ENCODE data around the gene SERPINB1.
A peak's percentile ranks its signal among the peaks of the same experiment; 100 is the strongest.
"Not testable (repeated sequence)": the region's sequence is repeated elsewhere in the genome, so short reads cannot be mapped to it uniquely, and the experiment has no call there.

Gene SERPINB1

DNA sequence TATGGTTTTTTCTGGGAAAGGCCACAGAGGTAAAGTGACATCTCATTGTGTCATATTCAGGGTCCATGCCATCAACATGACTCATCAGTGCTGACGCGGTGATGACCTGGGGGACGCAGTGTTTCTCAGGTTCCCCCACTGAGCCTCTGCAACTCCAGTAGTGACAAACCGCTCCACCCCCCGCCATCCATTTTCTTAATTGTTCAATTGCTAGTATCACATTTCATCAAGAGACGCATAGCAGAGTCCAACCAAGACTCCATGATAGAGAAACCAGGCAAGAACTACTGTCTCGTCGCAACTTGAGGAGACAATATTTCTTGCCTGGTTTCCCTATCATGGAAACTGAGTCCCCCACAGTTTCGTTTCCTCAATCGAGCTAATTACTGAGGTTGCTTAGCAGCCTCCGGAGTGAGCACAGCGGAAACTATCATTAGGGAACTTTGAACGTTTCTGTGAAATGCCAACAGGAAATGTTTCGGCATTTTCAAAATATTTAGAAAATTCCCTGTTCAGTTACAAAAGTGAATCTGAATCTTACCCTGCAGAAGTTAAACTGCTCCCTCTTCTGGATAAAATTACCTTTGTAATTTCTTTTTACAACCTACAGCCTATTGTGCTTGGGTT, 12.2 kb upstream of the SERPINB1 start:
- peak overlapping the region; percentile 64 for H3K9ac ChIP-seq (ENCODE audit: insufficient read length)
- peak overlapping the region; percentile 95 for H3K27ac ChIP-seq
- TF ChIP-seq POLR2AphosphoS5 (IDR thresholded peaks at IDR 0.05; ENCODE audit: borderline replicate concordance, low read depth, low read length) (peak; percentile 19; the same call in 1 of the 2 replicates), EZH2 (IDR thresholded peaks at IDR 0.05) (no peak), FOXP2 (optimal IDR thresholded peaks at IDR 0.05; ENCODE audit: control extremely low read depth, extremely low read length, insufficient read depth) (peak; percentile 11)
- no peaks in the 10 kb centered on the region for H3K9me3 ChIP-seq (ENCODE audit: low read depth, low read length)
- DNase-seq (ENCODE audit: low read depth, low spot score) = peak; percentile 64
- peak overlapping the region; percentile 77 for H3K4me3 ChIP-seq
- H3K36me3 ChIP-seq (ENCODE audit: insufficient read depth, low read length) = no peaks in the 10 kb centered on the region

DNA sequence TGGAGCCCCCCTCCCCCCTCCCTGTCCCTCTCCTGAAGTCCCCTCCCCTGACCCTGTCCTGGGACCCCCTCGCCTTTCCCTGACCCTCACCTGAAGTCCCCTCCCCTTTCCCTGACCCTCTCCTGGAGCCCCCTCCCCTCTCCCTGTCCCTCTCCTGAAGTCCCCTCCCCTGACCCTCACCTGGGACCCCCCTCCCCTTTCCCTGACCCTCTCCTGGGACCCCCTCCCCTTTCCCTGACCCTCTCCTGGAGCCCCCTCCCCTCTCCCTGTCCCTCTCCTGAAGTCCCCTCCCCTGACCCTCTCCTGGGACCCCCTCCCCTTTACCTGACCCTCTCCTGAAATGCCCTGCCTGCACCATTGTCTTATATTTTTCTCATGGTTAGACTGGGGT, 11.7 kb upstream of the SERPINB1 start:
- Histone ChIP-seq H3K4me3 (peak overlapping the region; percentile 77), H3K27ac (peak overlapping the region; percentile 95)

DNA sequence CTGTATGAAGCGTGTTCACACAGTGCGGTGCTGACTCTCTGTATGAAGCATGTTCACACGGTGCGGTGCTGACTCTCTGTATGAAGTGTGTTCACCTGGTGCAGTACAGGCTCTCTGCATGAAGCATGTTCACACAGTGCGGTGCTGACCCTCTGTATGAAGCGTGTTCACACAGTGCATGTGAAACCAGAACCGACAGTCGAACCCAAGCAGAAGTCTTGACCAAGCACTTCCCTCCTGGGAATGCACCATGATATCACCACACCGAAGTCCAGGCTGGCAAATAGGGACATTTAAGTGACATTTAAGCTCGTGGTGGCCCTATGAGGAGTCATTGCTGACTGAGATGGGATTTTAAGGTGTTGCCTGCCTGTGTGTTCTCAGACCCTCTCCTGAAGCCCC, 11.3 kb upstream of the SERPINB1 start:
- H3K4me3 ChIP-seq = no peak overlapping the region
- H3K36me3 ChIP-seq (ENCODE audit: insufficient read depth, low read length) = no peaks in the 10 kb centered on the region
- no peaks in the 10 kb centered on the region for H3K9me3 ChIP-seq (ENCODE audit: low read depth, low read length)
- no peak overlapping the region for H3K9ac ChIP-seq (ENCODE audit: insufficient read length)
- no peak for TF ChIP-seq POLR2AphosphoS5 (IDR thresholded peaks at IDR 0.05; ENCODE audit: borderline replicate concordance, low read depth, low read length)
- no peak for TF ChIP-seq EZH2 (IDR thresholded peaks at IDR 0.05)
- TF ChIP-seq FOXP2 (optimal IDR thresholded peaks at IDR 0.05; ENCODE audit: control extremely low read depth, extremely low read length, insufficient read depth) = no peak
- DNase-seq (ENCODE audit: low read depth, low spot score) = no peak
- H3K27ac ChIP-seq = no peak overlapping the region

More for the DNA sequence above, 11.7 kb upstream of the SERPINB1 start:
- H3K9me3 ChIP-seq (ENCODE audit: low read depth, low read length); DNase-seq (ENCODE audit: low read depth, low spot score); H3K36me3 ChIP-seq (ENCODE audit: insufficient read depth, low read length): not testable (repeated sequence)
- H3K9ac ChIP-seq (ENCODE audit: insufficient read length) = peak overlapping the region; percentile 64

DNA sequence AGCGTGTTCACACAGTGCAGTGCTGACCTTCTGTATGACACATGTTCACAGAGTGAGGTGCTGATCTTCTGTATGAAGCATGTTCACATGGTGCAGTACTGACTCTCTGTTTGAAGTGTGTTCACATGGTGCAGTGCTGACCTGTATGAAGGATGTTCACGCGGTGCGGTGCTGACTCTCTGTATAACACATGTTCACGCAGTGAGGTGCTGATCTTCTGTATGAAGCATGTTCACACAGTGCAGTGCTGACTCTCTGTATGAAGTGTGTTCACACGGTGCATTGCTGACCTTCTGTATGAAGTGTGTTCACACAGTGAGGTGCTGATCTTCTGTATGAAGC, 10.8 kb upstream of the SERPINB1 start:
- DNase-seq (ENCODE audit: low read depth, low spot score) = no peak
- TF ChIP-seq FOXP2 (optimal IDR thresholded peaks at IDR 0.05; ENCODE audit: control extremely low read depth, extremely low read length, insufficient read depth) (no peak), POLR2AphosphoS5 (IDR thresholded peaks at IDR 0.05; ENCODE audit: borderline replicate concordance, low read depth, low read length) (no peak), EZH2 (IDR thresholded peaks at IDR 0.05) (no peak)
- Histone ChIP-seq H3K27ac (no peak overlapping the region), H3K36me3 (ENCODE audit: insufficient read depth, low read length) (no peaks in the 10 kb centered on the region), H3K9me3 (ENCODE audit: low read depth, low read length) (no peaks in the 10 kb centered on the region), H3K9ac (ENCODE audit: insufficient read length) (no peak overlapping the region), H3K4me3 (no peak overlapping the region)

DNA sequence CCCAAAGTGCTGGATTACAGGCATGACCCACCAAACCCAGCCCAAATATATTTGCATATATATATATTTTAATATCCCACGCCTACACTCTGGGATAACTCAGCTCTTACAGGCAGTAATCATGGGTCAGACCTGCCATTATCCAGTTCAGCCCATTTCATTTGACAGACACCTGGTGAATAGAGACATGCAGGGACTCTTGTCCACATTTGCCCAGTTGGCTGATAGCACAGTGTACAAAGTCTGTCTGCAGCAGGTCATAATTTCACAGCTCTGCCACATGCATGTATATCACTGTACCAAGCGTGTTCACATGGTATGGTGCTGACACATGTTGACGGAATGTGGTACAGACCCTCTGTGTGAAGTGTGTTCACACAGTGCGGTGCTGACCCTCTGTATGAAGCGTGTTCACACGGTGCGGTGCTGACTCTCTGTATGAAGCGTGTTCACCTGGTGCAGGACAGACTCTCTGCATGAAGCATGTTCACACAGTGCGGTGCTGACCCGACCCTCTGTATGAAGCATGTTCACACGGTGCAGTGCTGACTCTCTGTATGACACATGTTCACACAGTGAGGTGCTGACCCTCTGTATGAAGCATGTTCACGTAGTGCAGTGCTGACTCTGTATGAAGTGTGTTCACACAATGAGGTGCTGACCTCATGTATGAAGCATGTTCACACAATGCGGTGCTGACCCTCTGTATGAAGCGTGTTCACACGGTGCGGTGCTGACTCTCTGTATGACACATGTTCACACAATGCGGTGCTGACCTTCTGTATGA, 10.3 kb upstream of the SERPINB1 start:
- Histone ChIP-seq H3K9ac (ENCODE audit: insufficient read length) (no peak overlapping the region), H3K4me3 (no peak overlapping the region), H3K9me3 (ENCODE audit: low read depth, low read length) (no peaks in the 10 kb centered on the region), H3K27ac (no peak overlapping the region), H3K36me3 (ENCODE audit: insufficient read depth, low read length) (no peaks in the 10 kb centered on the region)
- no peak for DNase-seq (ENCODE audit: low read depth, low spot score)
- no peak for TF ChIP-seq FOXP2 (optimal IDR thresholded peaks at IDR 0.05; ENCODE audit: control extremely low read depth, extremely low read length, insufficient read depth)
- no peak for TF ChIP-seq POLR2AphosphoS5 (IDR thresholded peaks at IDR 0.05; ENCODE audit: borderline replicate concordance, low read depth, low read length)
- no peak for TF ChIP-seq EZH2 (IDR thresholded peaks at IDR 0.05)

DNA sequence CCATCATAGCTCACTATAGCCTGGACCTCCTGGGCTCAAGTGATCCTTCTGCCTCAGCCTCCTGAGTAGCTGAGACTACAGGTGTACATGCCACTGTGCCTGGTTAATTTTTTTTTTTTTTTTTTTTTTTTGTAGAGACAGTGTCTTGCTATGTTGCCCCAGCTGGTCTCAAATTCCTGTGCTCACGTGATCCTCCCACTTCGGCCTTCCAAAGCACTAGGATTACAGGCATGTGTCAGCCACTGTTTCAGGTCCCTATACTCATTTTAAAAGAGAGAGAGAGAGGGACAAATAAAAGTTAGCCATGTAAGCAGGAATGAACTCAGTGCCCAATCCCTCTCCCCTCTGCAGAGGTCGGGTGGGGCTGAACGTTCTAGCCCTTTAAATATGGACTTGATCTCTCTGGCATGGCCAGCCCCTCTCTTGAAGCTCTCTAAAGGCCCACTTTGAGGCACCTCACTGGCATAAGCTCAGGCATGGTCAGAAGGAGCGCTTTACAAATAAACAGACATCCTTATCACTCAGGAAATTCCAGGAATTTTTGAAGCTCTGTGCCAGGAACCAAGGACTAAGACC, 9.0 kb upstream of the SERPINB1 start:
- no peak for DNase-seq (ENCODE audit: low read depth, low spot score)
- Histone ChIP-seq H3K9ac (ENCODE audit: insufficient read length) (no peak overlapping the region), H3K9me3 (ENCODE audit: low read depth, low read length) (no peaks in the 10 kb centered on the region), H3K36me3 (ENCODE audit: insufficient read depth, low read length) (no peaks in the 10 kb centered on the region), H3K4me3 (no peak overlapping the region), H3K27ac (peak overlapping the region; percentile 54; the same call in 1 of the 2 replicates)
- no peak for TF ChIP-seq POLR2AphosphoS5 (IDR thresholded peaks at IDR 0.05; ENCODE audit: borderline replicate concordance, low read depth, low read length)
- no peak for TF ChIP-seq FOXP2 (optimal IDR thresholded peaks at IDR 0.05; ENCODE audit: control extremely low read depth, extremely low read length, insufficient read depth)

DNA sequence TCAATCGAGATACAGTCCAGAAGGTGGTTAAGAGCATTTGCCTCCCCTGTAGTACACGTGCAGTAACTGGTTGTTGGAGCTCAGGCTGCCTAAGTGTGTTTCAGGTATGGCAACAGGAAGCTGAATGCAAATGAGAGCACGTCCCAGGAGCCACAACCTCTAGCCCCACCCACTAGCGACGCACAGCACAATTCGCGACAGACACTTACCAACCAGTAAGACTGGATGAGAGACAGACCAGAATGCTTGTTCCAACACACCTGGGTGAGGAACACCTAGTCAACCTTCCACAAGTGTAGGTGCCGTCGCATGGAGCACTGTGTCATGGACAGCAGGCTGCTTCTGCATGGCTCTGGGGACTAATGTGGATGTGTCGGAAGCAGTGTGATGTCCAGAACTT, 7.2 kb upstream of the SERPINB1 start:
- Histone ChIP-seq H3K4me3 (no peak overlapping the region), H3K9me3 (ENCODE audit: low read depth, low read length) (no peaks in the 10 kb centered on the region), H3K9ac (ENCODE audit: insufficient read length) (no peak overlapping the region), H3K27ac (no peak overlapping the region), H3K36me3 (ENCODE audit: insufficient read depth, low read length) (no peaks in the 10 kb centered on the region)
- no peak for DNase-seq (ENCODE audit: low read depth, low spot score)
- no peak for TF ChIP-seq EZH2 (IDR thresholded peaks at IDR 0.05)
- TF ChIP-seq FOXP2 (optimal IDR thresholded peaks at IDR 0.05; ENCODE audit: control extremely low read depth, extremely low read length, insufficient read depth) = no peak
- TF ChIP-seq POLR2AphosphoS5 (IDR thresholded peaks at IDR 0.05; ENCODE audit: borderline replicate concordance, low read depth, low read length) = no peak

DNA sequence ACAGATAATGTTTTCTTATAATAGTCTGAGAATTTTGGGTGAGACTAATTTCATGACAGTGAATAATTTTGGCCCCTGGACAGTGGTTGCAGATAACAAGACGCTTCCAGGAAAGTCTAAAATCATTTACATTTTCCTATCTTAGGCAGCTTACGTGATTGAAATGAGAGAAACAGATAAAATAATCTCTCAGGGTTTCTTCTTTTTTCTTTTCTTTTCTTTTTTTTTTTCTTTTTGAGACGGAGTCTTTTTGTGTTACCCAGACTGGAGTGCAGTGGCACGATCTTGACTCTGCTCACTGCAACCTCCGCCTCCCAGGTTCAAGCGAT, 4.2 kb upstream of the SERPINB1 start:
- Histone ChIP-seq H3K9ac (ENCODE audit: insufficient read length) (no peak overlapping the region), H3K27ac (no peak overlapping the region), H3K36me3 (ENCODE audit: insufficient read depth, low read length) (no peaks in the 10 kb centered on the region), H3K9me3 (ENCODE audit: low read depth, low read length) (no peaks in the 10 kb centered on the region), H3K4me3 (no peak overlapping the region)
- TF ChIP-seq EZH2 (IDR thresholded peaks at IDR 0.05) (no peak), FOXP2 (optimal IDR thresholded peaks at IDR 0.05; ENCODE audit: control extremely low read depth, extremely low read length, insufficient read depth) (no peak), POLR2AphosphoS5 (IDR thresholded peaks at IDR 0.05; ENCODE audit: borderline replicate concordance, low read depth, low read length) (no peak)
- no peak for DNase-seq (ENCODE audit: low read depth, low spot score)
